GM23338 (cell line): Measurements from ENCODE around the gene NCBP3. TPM values are rescaled to one million over a fixed set of nuclear protein-coding genes. Genes with fewer than 3 reads are reported as not detected.

Source experiments
- ATAC-seq: fragments of 200-7000 bp; cut with Tn5 transposase; 3 replicates; pipeline ENCODE4 v1.9.1; 2020
- DNase-seq: peaks from one replicate; pipeline ENCODE4 v3.0.0-alpha.2; 2015; ENCODE audit warnings: low spot score
- H2AFZ ChIP-seq: fragments of 200-600 bp; sonication (generic); 2 replicates; pipeline ENCODE4 v1.8.0; 2016; ENCODE audit warnings: antibody characterized with exemption, mild to moderate bottlenecking, moderate library complexity
- H3F3A ChIP-seq: fragments of 200-600 bp; sonication (generic); replicated peaks from 2 replicates; pipeline ENCODE4 v1.8.0; 2017; ENCODE audit warnings: antibody characterized with exemption, mixed run types, low read depth
- H3K27ac ChIP-seq: fragments of 200-600 bp; sonication (generic); 2 replicates; pipeline ENCODE4 v1.6.1; 2016; ENCODE audit warnings: low read depth
- H3K27me3 ChIP-seq: fragments of 200-600 bp; sonication (generic); 2 replicates; pipeline ENCODE4 v1.8.0; 2016; ENCODE audit warnings: mild to moderate bottlenecking, mixed run types, moderate library complexity; ENCODE audit not compliant: insufficient read depth
- H3K36me3 ChIP-seq: fragments of 200-600 bp; sonication (generic); 2 replicates; pipeline ENCODE4 v1.8.0; 2016; ENCODE audit warnings: mild to moderate bottlenecking; ENCODE audit not compliant: insufficient read depth
- H3K4me1 ChIP-seq: fragments of 200-600 bp; sonication (generic); 2 replicates; pipeline ENCODE4 v1.8.0; 2016; ENCODE audit warnings: mild to moderate bottlenecking, moderate library complexity; ENCODE audit not compliant: insufficient read depth
- H3K4me2 ChIP-seq: fragments of 200-600 bp; sonication (generic); 2 replicates; pipeline ENCODE4 v1.7.1; 2017; ENCODE audit warnings: mixed run types
- H3K4me3 ChIP-seq: fragments of 200-600 bp; sonication (generic); 2 replicates; pipeline ENCODE4 v1.6.1; 2016; ENCODE audit warnings: mixed run types
- H3K79me2 ChIP-seq: fragments of 200-600 bp; sonication (generic); replicated peaks from 2 replicates; pipeline ENCODE4 v1.8.0; 2017; ENCODE audit warnings: mild to moderate bottlenecking; ENCODE audit not compliant: insufficient read depth
- H3K9me2 ChIP-seq: fragments of 200-600 bp; sonication (generic); 2 replicates; pipeline ENCODE4 v1.8.0; 2017; ENCODE audit not compliant: insufficient read depth
- H4K20me1 ChIP-seq: fragments of 200-600 bp; sonication (generic); replicated peaks from 2 replicates; pipeline ENCODE4 v1.8.0; 2017; ENCODE audit warnings: mild to moderate bottlenecking; ENCODE audit not compliant: insufficient read depth
- H3K27ac Mint-ChIP-seq: 2 replicates; pipeline ENCODE4 v1.8.0; 2020; ENCODE audit warnings: inconsistent platforms, mild to moderate bottlenecking, moderate library complexity, mixed read lengths
- H3K27me3 Mint-ChIP-seq: 3 replicates; pipeline ENCODE4 v1.8.0; 2022; ENCODE audit warnings: low read depth, mild to moderate bottlenecking, moderate library complexity, mixed read lengths, inconsistent platforms; ENCODE audit not compliant: insufficient read depth, poor library complexity
- H3K36me3 Mint-ChIP-seq: 3 replicates; pipeline ENCODE4 v1.8.0; 2021; ENCODE audit warnings: low read depth, mild to moderate bottlenecking, inconsistent platforms, moderate library complexity, mixed read lengths
- H3K4me1 Mint-ChIP-seq: 3 replicates; pipeline ENCODE4 v1.8.0; 2020; ENCODE audit warnings: mild to moderate bottlenecking, inconsistent platforms, mixed read lengths
- H3K4me3 Mint-ChIP-seq: 3 replicates; pipeline ENCODE4 v1.8.0; 2021; ENCODE audit warnings: moderate library complexity, mild to moderate bottlenecking, inconsistent platforms, mixed read lengths
- H3K9me3 Mint-ChIP-seq: 3 replicates; pipeline ENCODE4 v1.8.0; 2020; ENCODE audit warnings: moderate library complexity, mild to moderate bottlenecking, inconsistent platforms, mixed read lengths
- ETS1 ChIP-seq: IDR thresholded peaks from 2 replicates; pipeline ENCODE4 v1.6.1; 2016; ENCODE audit warnings: antibody characterized with exemption
- NANOG ChIP-seq: IDR thresholded peaks from 2 replicates; pipeline ENCODE4 v1.6.1; 2016; ENCODE audit warnings: antibody characterized with exemption, borderline replicate concordance
- REST ChIP-seq: IDR thresholded peaks from one replicate; pipeline ENCODE4 v1.6.1; 2018; ENCODE audit warnings: antibody characterized with exemption; ENCODE audit not compliant: unreplicated experiment
- STAT1 ChIP-seq: IDR thresholded peaks from one replicate; pipeline ENCODE4 v1.6.1; 2016; ENCODE audit warnings: antibody characterized with exemption; ENCODE audit not compliant: unreplicated experiment
- ZNF114 ChIP-seq: fragments of 250-450 bp; sonication (Bioruptor Pico); IDR thresholded peaks from 2 replicates; pipeline ENCODE4 v1.5.0; 2020; ENCODE audit warnings: mild to moderate bottlenecking, moderate library complexity
- ZNF331 ChIP-seq: fragments of 250-450 bp; sonication (Bioruptor Pico); IDR thresholded peaks from 2 replicates; pipeline ENCODE4 v1.5.0; 2020; ENCODE audit warnings: low read depth, mild to moderate bottlenecking, moderate library complexity
- ZNF462 ChIP-seq: fragments of 250-450 bp; sonication (Bioruptor Pico); IDR thresholded peaks from 2 replicates; pipeline ENCODE4 v1.5.0; 2020; ENCODE audit warnings: mild to moderate bottlenecking, moderate library complexity
- polyA plus RNA-seq: library from polyadenylated mRNA; unstranded; fragments of >200 nt; fragmentation: Nextera tagmentation; extraction: Ambion mirVana; gene quantifications from 2 replicates; pipeline ENCODE4 v1.2.1, GENCODE V29; 2016
- total RNA-seq: library from RNA; depleted of rRNA; stranded (reverse); fragments of >200 nt; shearing (Covaris generic); gene quantifications from 2 replicates; pipeline ENCODE4 v1.2.3, GENCODE V29; 2014

NCBP3 gene
- total and polyA plus RNA-seq, 2 experiments from 2014 or later, result 35.5 to 42.8 TPM

GRCh38 chr17:3814361-3814760 lies 31.7 kb downstream of the NCBP3 start (continued):
- TF ChIP-seq REST, result no peak
- no peak for TF ChIP-seq ZNF462
- no peak for TF ChIP-seq ZNF114 (CRISPR knock-in tag)
- no peak for TF ChIP-seq ETS1

GRCh38 chr17:3813171-3813570 lies 32.9 kb downstream of the NCBP3 start:
- Mint-ChIP-seq H3K36me3 (peaks cover 65% of the 10 kb centered on the region), H3K9me3 (no peaks in the 10 kb centered on the region), H3K4me1 (no peaks in the 10 kb centered on the region), H3K4me3 (no peak overlapping the region), H3K27ac (peak overlapping the region; percentile 31; the same call in 1 of the 2 replicates), H3K27me3 (peaks cover 7% of the 10 kb centered on the region)
- ATAC-seq (no peak), DNase-seq (no peak)
- Histone ChIP-seq H3K4me3 (no peak overlapping the region), H4K20me1 (peaks cover 11% of the 10 kb centered on the region), H3K4me2 (no peak overlapping the region), H3K79me2 (no peaks in the 10 kb centered on the region; the same call in 1 of the 2 replicates), H3K36me3 (peaks cover 49% of the 10 kb centered on the region), H2AFZ (no peak overlapping the region), H3K4me1 (no peaks in the 10 kb centered on the region), H3K27me3 (no peaks in the 10 kb centered on the region), H3F3A (no peaks in the 10 kb centered on the region), H3K9me2 (no peaks in the 10 kb centered on the region), H3K27ac (0 out of 2 replicates have a peak overlapping the region, but pooled peaks have one; percentile 32)
- no peak for TF ChIP-seq STAT1
- no peak for TF ChIP-seq ZNF114 (CRISPR knock-in tag)
- TF ChIP-seq NANOG, result no peak
- TF ChIP-seq ETS1, result no peak
- TF ChIP-seq ZNF331 (CRISPR knock-in tag), result no peak
